Body of pancreas (tissue), 4 donors: ENCODE data around the gene CFAP61. TPM values are rescaled to one million over a fixed set of nuclear protein-coding genes. Genes with fewer than 3 reads are reported as not detected.

ENCODE experiments used
- ATAC-seq: fragments of 150-250 bp; one replicate; pipeline ENCODE4 v1.9.1; 2016
- DNase-seq, 4 donors: peaks; one replicate each; pipeline ENCODE4 v3.0.0-alpha.2; 2019
- H3K27ac ChIP-seq, 4 donors: fragments of 200-600 bp; sonication (generic); 1 replicate in 3 of 4; 2 replicates in 1 of 4; pipeline versions ENCODE4 v1.5.1 to v1.6.1; 2016 to 2019; ENCODE audit warnings: mild to moderate bottlenecking in 1 of 4, mixed read lengths in 1 of 4, moderate library complexity in 1 of 4
- H3K27me3 ChIP-seq, 2 donors: fragments of 200-600 bp; sonication (generic); one replicate each; pipeline ENCODE4 v1.6.0; 2016; ENCODE audit warnings: mild to moderate bottlenecking in 1 of 2
- H3K36me3 ChIP-seq, 2 donors: fragments of 200-600 bp; sonication (generic); replicated peaks in 1 of 2; 2 replicates each; pipeline ENCODE4 v1.5.1; 2016; ENCODE audit warnings: low read depth in 2 of 2; ENCODE audit not compliant: insufficient read depth in 1 of 2
- H3K4me1 ChIP-seq: fragments of 200-600 bp; sonication (generic); one replicate; pipeline ENCODE4 v1.6.0; 2016
- H3K4me3 ChIP-seq, 2 donors: fragments of 200-600 bp; sonication (generic); 1 replicate in 1 of 2; 2 replicates in 1 of 2; pipeline ENCODE4 v1.5.1; 2016 to 2019
- H3K9me3 ChIP-seq, 3 donors: fragments of 200-600 bp; sonication (generic); 1 replicate in 2 of 3; 2 replicates in 1 of 3; pipeline ENCODE4 v1.5.1; 2016
- POLR2A ChIP-seq, 3 donors: fragments of 450-650 bp; IDR thresholded peaks; one replicate each; pipeline ENCODE4 v1.6.1; 2016; ENCODE audit warnings: antibody characterized with exemption in 3 of 3, mild to moderate bottlenecking in 2 of 3
- WGBS, 2 donors: methylation state at CpG; one replicate each; pipeline ENCODE4 v1.1.5; 2017; 5-methylcytosine and 5-hydroxymethylcytosine counted together
- intact Hi-C: fragments of 100-400 bp; cut with DNase I; formaldehyde crosslinking; loops from one replicate; pipeline ENCODE4 v1.15.1; 2023
- total RNA-seq, 2 donors: library from RNA; depleted of rRNA; stranded (reverse); fragments of >200 nt; gene quantifications; one replicate each; pipeline ENCODE4 v1.1.0, GENCODE V29; 2016
- TF ChIP-seq, protein P1 (sequence below), 7 experiments: fragments of 450-650 bp in 4 of 7; fragments of 200-600 bp in 3 of 7; sonication (generic) in 3 of 7; IDR thresholded peaks; one replicate each; pipeline ENCODE4 v1.5.1; 2016 to 2019; ENCODE audit warnings: antibody characterized with exemption in 7 of 7

CFAP61 gene
- total RNA-seq, 2 donors from 2014 or later = 0.52 TPM; not detected in 1

DNA sequence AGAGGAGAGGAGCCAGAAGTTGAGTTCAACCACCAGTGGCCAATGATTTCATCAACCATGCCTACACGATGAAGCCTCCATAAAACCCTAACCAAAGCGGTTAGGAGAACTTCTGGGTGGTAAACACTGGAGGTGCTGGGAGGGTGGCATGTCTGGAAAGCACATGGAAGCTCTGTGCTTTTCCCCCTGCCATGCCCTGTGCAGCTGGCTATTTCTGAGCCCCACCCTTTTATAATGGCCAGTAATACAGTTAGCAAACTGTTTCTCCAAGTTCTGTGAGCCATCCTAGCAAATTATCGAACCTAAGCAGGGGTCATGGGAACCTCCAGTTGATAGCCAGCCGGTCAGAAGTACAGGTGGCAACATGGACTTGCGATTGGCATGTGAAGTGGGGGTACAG is 167.8 kb downstream of the CFAP61 start:
- Histone ChIP-seq H3K4me1 (no peaks in the 10 kb centered on the region), H3K4me3 (no peak overlapping the region), H3K27me3 (no peaks in the 10 kb centered on the region), H3K9me3 (no peaks in the 10 kb centered on the region), H3K27ac (no peak overlapping the region), H3K36me3 (no peaks in the 10 kb centered on the region)
- 61 to 64% methylated on average over 5 of the region's 5 CpGs for WGBS, 2 donors
- intact Hi-C loops = no loop called here
- TF ChIP-seq, protein P1, sequence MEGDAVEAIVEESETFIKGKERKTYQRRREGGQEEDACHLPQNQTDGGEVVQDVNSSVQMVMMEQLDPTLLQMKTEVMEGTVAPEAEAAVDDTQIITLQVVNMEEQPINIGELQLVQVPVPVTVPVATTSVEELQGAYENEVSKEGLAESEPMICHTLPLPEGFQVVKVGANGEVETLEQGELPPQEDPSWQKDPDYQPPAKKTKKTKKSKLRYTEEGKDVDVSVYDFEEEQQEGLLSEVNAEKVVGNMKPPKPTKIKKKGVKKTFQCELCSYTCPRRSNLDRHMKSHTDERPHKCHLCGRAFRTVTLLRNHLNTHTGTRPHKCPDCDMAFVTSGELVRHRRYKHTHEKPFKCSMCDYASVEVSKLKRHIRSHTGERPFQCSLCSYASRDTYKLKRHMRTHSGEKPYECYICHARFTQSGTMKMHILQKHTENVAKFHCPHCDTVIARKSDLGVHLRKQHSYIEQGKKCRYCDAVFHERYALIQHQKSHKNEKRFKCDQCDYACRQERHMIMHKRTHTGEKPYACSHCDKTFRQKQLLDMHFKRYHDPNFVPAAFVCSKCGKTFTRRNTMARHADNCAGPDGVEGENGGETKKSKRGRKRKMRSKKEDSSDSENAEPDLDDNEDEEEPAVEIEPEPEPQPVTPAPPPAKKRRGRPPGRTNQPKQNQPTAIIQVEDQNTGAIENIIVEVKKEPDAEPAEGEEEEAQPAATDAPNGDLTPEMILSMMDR (IDR thresholded peaks at IDR 0.05) = no peak
- no peak for TF ChIP-seq POLR2A (IDR thresholded peaks at IDR 0.05)
- no peak for DNase-seq
- ATAC-seq = no peak

DNA sequence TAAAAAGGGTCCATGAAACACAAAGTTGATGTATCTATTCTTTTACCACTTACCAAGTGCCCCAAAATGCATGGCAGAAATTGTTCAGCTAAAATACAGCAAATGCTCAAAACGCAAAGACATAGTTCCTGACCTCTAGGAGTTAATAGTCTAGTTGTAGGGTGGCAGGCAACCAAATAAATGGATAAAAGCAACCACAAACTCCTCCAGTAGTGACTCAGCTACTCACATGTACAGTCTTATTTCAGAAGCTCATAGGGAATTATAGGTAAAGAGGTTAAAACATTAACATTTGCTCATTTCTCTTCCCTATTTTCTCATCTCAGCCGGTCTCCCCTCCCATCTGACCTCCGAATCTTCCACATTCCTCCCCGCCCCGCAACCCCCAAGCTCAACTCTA is 171.6 kb downstream of the CFAP61 start:
- WGBS, 2 donors = 56 to 65% methylated on average over 5 of the region's 5 CpGs
- H3K27ac ChIP-seq = no peak overlapping the region
- no peak for DNase-seq
- H3K27me3 ChIP-seq = no peaks in the 10 kb centered on the region
- H3K4me3 ChIP-seq = no peak overlapping the region
- no peaks in the 10 kb centered on the region for H3K4me1 ChIP-seq
- no peaks in the 10 kb centered on the region for H3K36me3 ChIP-seq
- no peaks in the 10 kb centered on the region for H3K9me3 ChIP-seq
- intact Hi-C loops = no loop called here
- no peak for ATAC-seq
- TF ChIP-seq, protein P1 (IDR thresholded peaks at IDR 0.05) = no peak
- no peak for TF ChIP-seq POLR2A (IDR thresholded peaks at IDR 0.05)

DNA sequence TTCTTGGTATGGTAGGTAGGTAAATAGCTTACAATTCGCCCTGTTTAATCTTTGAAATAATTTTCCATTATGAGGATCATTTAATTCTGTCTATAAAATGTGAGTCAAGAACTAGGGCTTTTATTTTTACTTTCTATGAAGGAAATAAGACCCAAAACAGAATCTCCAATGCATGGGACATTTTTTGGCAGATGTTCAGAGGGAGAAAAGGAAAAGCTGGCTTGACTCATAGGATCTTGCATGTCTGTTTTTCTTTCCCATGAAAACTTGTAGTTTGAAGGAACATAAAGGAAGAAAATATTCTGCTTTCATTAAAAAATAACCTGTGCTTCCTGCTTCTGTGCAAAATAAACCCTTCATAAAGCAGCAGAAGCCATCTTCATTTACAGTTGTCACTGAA is 172.5 kb downstream of the CFAP61 start:
- no peaks in the 10 kb centered on the region for H3K4me1 ChIP-seq
- no peaks in the 10 kb centered on the region for H3K36me3 ChIP-seq
- TF ChIP-seq POLR2A (IDR thresholded peaks at IDR 0.05) = no peak
- TF ChIP-seq, protein P1 (IDR thresholded peaks at IDR 0.05) = no peak
- WGBS, 2 donors = 53% methylated on average over 1 of the region's 1 CpG
- DNase-seq (no peak), ATAC-seq (no peak)
- H3K27ac ChIP-seq = no peak overlapping the region
- no peak overlapping the region for H3K4me3 ChIP-seq
- intact Hi-C loops = no loop called here
- H3K27me3 ChIP-seq = no peaks in the 10 kb centered on the region
- no peaks in the 10 kb centered on the region for H3K9me3 ChIP-seq

DNA sequence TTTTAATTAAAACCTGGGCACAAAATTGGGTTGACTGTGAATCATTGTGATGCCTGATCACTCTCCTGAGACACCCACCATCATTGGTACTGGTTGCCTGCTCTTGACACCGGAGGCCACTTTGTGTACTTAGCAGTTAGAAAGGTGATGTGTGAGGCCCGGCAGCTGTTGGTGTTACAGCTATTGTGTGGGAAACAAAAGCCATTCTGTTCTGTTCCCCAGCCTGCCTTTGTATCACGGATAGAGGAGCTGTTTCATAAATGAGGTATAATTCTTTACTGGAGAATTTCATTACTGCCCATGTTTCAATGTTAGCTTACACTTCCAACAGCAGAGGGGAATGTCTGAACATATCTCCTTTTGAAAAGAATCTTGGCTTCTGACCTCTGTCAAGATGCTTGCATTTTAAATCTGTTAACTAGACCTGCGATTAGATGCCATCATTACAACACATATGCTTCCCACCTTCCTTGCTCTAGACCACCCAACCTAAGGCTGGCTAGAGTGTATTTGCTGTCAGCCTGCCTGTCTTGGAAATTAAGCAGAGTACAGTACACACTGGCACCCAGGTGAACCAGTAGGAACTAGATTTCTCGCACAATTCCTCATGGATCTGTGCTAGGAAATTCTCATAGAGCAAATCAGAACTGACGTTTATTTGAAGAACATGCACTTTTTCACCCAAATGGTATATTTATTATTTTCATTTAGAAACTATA is 173.2 kb downstream of the CFAP61 start:
- ATAC-seq = no peak
- Histone ChIP-seq H3K4me3 (no peak overlapping the region), H3K9me3 (no peaks in the 10 kb centered on the region), H3K27ac (no peak overlapping the region), H3K36me3 (no peaks in the 10 kb centered on the region), H3K4me1 (no peaks in the 10 kb centered on the region), H3K27me3 (no peaks in the 10 kb centered on the region)
- intact Hi-C loops = no loop called here
- no peak for DNase-seq
- TF ChIP-seq POLR2A (IDR thresholded peaks at IDR 0.05) = no peak
- TF ChIP-seq, protein P1 (IDR thresholded peaks at IDR 0.05) = no peak
- WGBS, 2 donors = 49 to 53% methylated on average over 6 of the region's 6 CpGs

DNA sequence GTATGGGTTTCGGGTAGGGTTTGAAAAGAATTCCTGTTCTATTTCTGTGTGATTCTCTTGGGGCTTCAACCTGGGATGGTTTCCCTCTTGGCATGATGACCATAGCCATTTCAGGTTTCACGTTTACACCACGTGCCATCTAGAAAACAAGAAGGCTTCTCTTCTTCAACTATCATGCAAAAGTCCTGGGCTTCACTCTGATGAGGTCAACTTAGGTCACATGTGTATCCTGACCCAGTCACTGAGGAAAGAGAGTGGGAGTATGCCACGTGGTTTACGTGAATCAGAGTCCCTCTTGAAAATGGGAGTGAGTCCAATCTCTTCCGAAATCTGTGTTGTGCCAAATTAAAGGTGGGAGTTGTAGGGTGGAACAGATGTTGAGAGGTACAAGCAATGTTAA is 174.2 kb downstream of the CFAP61 start:
- Histone ChIP-seq H3K36me3 (no peaks in the 10 kb centered on the region), H3K27me3 (no peaks in the 10 kb centered on the region), H3K9me3 (no peaks in the 10 kb centered on the region), H3K4me1 (no peaks in the 10 kb centered on the region), H3K27ac (no peak overlapping the region), H3K4me3 (no peak overlapping the region)
- 84% methylated on average over 6 of the region's 6 CpGs for WGBS, 2 donors
- intact Hi-C loops = no loop called here
- TF ChIP-seq, protein P1 (IDR thresholded peaks at IDR 0.05) = no peak
- TF ChIP-seq POLR2A (IDR thresholded peaks at IDR 0.05) = no peak
- ATAC-seq (no peak), DNase-seq (no peak)
